Neural progenitor cell (in vitro differentiated cells): ENCODE data around the gene PPIL6. TPM values are rescaled to one million over a fixed set of nuclear protein-coding genes. Genes with fewer than 3 reads are reported as not detected.

Experiments
- DNase-seq: peaks from one replicate; pipeline ENCODE4 v3.0.0-alpha.2; 2016; ENCODE audit warnings: low spot score
- H2AFZ ChIP-seq: fragments of 200-600 bp; sonication (generic); replicated peaks from 2 replicates; pipeline ENCODE4 v1.6.1; 2016; ENCODE audit warnings: antibody characterized with exemption
- H3F3A ChIP-seq: fragments of 200-600 bp; sonication (generic); 2 replicates; pipeline ENCODE4 v1.6.1; 2016; ENCODE audit warnings: antibody characterized with exemption, low read depth
- H3K27ac ChIP-seq: fragments of 200-600 bp; sonication (generic); 2 replicates; pipeline ENCODE4 v1.5.1; 2016; ENCODE audit warnings: mild to moderate bottlenecking
- H3K27me3 ChIP-seq: fragments of 200-600 bp; sonication (generic); 2 replicates; pipeline ENCODE4 v1.6.1; 2016; ENCODE audit warnings: mild to moderate bottlenecking, moderate library complexity
- H3K36me3 ChIP-seq: fragments of 200-600 bp; sonication (generic); 2 replicates; pipeline ENCODE4 v1.5.1; 2016
- H3K4me1 ChIP-seq: fragments of 200-600 bp; sonication (generic); 2 replicates; pipeline ENCODE4 v1.6.1; 2016; ENCODE audit warnings: mixed run types
- H3K4me2 ChIP-seq: fragments of 200-600 bp; sonication (generic); 2 replicates; pipeline ENCODE4 v1.6.1; 2016
- H3K4me3 ChIP-seq: fragments of 200-600 bp; sonication (generic); 2 replicates; pipeline ENCODE4 v1.5.1; 2016
- H3K79me2 ChIP-seq: fragments of 200-600 bp; sonication (generic); 2 replicates; pipeline ENCODE4 v1.6.1; 2016; ENCODE audit warnings: low read depth
- H3K9ac ChIP-seq: fragments of 200-600 bp; sonication (generic); 2 replicates; pipeline ENCODE4 v1.6.1; 2016
- H3K9me3 ChIP-seq: fragments of 200-600 bp; sonication (generic); 2 replicates; pipeline ENCODE4 v1.5.1; 2016; ENCODE audit warnings: low read depth
- H4K20me1 ChIP-seq: fragments of 200-600 bp; sonication (generic); 2 replicates; pipeline ENCODE4 v1.6.1; 2016; ENCODE audit warnings: low read depth
- H3K27ac Mint-ChIP-seq: 3 replicates; pipeline ENCODE4 v1.8.0; 2021; ENCODE audit warnings: mixed read lengths
- H3K27me3 Mint-ChIP-seq: 2 replicates; pipeline ENCODE4 v1.8.0; 2022; ENCODE audit warnings: low read depth, mild to moderate bottlenecking, inconsistent platforms, moderate library complexity, mixed read lengths; ENCODE audit not compliant: insufficient read depth
- H3K36me3 Mint-ChIP-seq: 3 replicates; pipeline ENCODE4 v1.8.0; 2021; ENCODE audit warnings: mixed read lengths
- H3K4me1 Mint-ChIP-seq: 3 replicates; pipeline ENCODE4 v1.8.0; 2021; ENCODE audit warnings: mixed read lengths
- H3K4me3 Mint-ChIP-seq: 3 replicates; pipeline ENCODE4 v1.8.0; 2021; ENCODE audit warnings: mild to moderate bottlenecking, moderate library complexity, mixed read lengths
- H3K9me3 Mint-ChIP-seq: 3 replicates; pipeline ENCODE4 v1.8.0; 2020; ENCODE audit warnings: mixed read lengths
- EZH2 ChIP-seq: fragments of 200-600 bp; sonication (generic); IDR thresholded peaks from 2 replicates; pipeline ENCODE4 v1.6.1; 2017; ENCODE audit warnings: antibody characterized with exemption, mild to moderate bottlenecking, moderate library complexity
- EZH2phosphoT487 ChIP-seq: fragments of 200-600 bp; sonication (generic); IDR thresholded peaks from 2 replicates; pipeline ENCODE4 v1.6.1; 2017; ENCODE audit warnings: antibody characterized with exemption
- total RNA-seq: library from RNA; depleted of rRNA; stranded (reverse); fragments of >200 nt; gene quantifications from 2 replicates; pipeline ENCODE4 v1.2.3, GENCODE V29; 2015; ENCODE audit warnings: low replicate concordance
- TF ChIP-seq, protein P1 (sequence below): fragments of 200-600 bp; sonication (generic); IDR thresholded peaks from 2 replicates; pipeline ENCODE4 v1.5.1; 2017; ENCODE audit warnings: antibody characterized with exemption, mild to moderate bottlenecking

PPIL6 gene
- total RNA-seq, 1 donor from 2014 or later: 7.9 TPM

- Mint-ChIP-seq H3K9me3 (no peaks in the 10 kb centered on the region), H3K4me3 (no peak overlapping the region), H3K4me1 (peaks cover under 1% of the 10 kb centered on the region), H3K27ac (no peak overlapping the region), H3K36me3 (peaks cover 11% of the 10 kb centered on the region), H3K27me3 (peaks cover 2% of the 10 kb centered on the region)
- Histone ChIP-seq H3K4me3 (no peak overlapping the region), H3K4me2 (no peak overlapping the region), H3K36me3 (no peaks in the 10 kb centered on the region), H4K20me1 (no peaks in the 10 kb centered on the region), H3K4me1 (no peaks in the 10 kb centered on the region), H3F3A (peaks cover 2% of the 10 kb centered on the region), H3K27ac (no peak overlapping the region), H2AFZ (no peak overlapping the region), H3K9ac (no peak overlapping the region), H3K79me2 (no peaks in the 10 kb centered on the region), H3K27me3 (peaks cover 6% of the 10 kb centered on the region), H3K9me3 (no peaks in the 10 kb centered on the region)
- TF ChIP-seq, protein P1, sequence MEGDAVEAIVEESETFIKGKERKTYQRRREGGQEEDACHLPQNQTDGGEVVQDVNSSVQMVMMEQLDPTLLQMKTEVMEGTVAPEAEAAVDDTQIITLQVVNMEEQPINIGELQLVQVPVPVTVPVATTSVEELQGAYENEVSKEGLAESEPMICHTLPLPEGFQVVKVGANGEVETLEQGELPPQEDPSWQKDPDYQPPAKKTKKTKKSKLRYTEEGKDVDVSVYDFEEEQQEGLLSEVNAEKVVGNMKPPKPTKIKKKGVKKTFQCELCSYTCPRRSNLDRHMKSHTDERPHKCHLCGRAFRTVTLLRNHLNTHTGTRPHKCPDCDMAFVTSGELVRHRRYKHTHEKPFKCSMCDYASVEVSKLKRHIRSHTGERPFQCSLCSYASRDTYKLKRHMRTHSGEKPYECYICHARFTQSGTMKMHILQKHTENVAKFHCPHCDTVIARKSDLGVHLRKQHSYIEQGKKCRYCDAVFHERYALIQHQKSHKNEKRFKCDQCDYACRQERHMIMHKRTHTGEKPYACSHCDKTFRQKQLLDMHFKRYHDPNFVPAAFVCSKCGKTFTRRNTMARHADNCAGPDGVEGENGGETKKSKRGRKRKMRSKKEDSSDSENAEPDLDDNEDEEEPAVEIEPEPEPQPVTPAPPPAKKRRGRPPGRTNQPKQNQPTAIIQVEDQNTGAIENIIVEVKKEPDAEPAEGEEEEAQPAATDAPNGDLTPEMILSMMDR: no peak
- no peak for TF ChIP-seq EZH2
- no peak for TF ChIP-seq EZH2phosphoT487
- DNase-seq: no peak
These were observed 6.0 kb downstream of the PPIL6 start for GRCh38 chr6:109434456-109434855.

DNA sequence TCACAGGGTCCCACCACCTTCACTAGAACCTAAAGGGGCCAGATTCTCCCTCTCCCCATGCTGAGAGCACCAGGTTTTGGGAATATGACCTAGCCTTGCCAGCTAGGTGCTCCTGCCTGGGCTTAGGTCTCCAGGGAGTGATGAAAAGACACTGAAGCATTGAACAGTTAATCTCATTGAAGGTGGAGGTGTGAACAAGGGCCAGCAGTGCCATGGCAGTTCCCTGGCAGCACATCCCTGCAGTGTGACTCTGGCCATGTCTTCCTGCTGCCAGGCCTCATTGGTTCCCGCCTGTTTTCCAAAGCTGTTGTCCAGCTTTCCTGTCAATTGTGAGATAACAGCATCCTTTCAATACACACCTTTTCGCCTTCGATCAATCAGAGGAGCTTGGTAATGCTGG is 10.9 kb downstream of the PPIL6 start:
- Histone ChIP-seq H4K20me1 (no peaks in the 10 kb centered on the region), H3F3A (no peaks in the 10 kb centered on the region), H3K4me2 (no peak overlapping the region), H3K27me3 (no peaks in the 10 kb centered on the region), H3K9me3 (no peaks in the 10 kb centered on the region), H3K27ac (no peak overlapping the region), H3K9ac (no peak overlapping the region), H3K4me3 (no peak overlapping the region), H3K36me3 (no peaks in the 10 kb centered on the region), H3K79me2 (no peaks in the 10 kb centered on the region), H2AFZ (no peak overlapping the region), H3K4me1 (no peaks in the 10 kb centered on the region)
- DNase-seq: no peak
- Mint-ChIP-seq H3K4me3 (no peak overlapping the region), H3K4me1 (no peaks in the 10 kb centered on the region), H3K27ac (no peak overlapping the region), H3K9me3 (no peaks in the 10 kb centered on the region), H3K36me3 (peaks cover 2% of the 10 kb centered on the region), H3K27me3 (peaks cover 4% of the 10 kb centered on the region)
- TF ChIP-seq EZH2 (no peak), EZH2phosphoT487 (no peak)
- TF ChIP-seq, protein P1: no peak

- Mint-ChIP-seq H3K36me3 (peaks cover 2% of the 10 kb centered on the region), H3K4me3 (no peak overlapping the region), H3K27ac (no peak overlapping the region), H3K27me3 (peaks cover 4% of the 10 kb centered on the region), H3K4me1 (no peaks in the 10 kb centered on the region), H3K9me3 (no peaks in the 10 kb centered on the region)
- Histone ChIP-seq H3K79me2 (no peaks in the 10 kb centered on the region), H3K27ac (no peak overlapping the region), H3K4me2 (no peak overlapping the region), H4K20me1 (no peaks in the 10 kb centered on the region), H3K27me3 (no peaks in the 10 kb centered on the region), H2AFZ (no peak overlapping the region), H3K9ac (no peak overlapping the region), H3K4me3 (no peak overlapping the region), H3K36me3 (no peaks in the 10 kb centered on the region), H3F3A (no peaks in the 10 kb centered on the region), H3K4me1 (peaks cover 4% of the 10 kb centered on the region), H3K9me3 (no peaks in the 10 kb centered on the region)
- TF ChIP-seq EZH2: no peak
- TF ChIP-seq, protein P1: no peak
- TF ChIP-seq EZH2phosphoT487: no peak
- DNase-seq: no peak
These were observed 11.4 kb downstream of the PPIL6 start for GRCh38 chr6:109428889-109429477.
